ENCODE data around the gene ARHGAP24.
A peak's percentile ranks its signal among the peaks of the same experiment; 100 is the strongest.

ARHGAP24 gene

GRCh38 chr4:85760511-85760910, 285.6 kb downstream of the ARHGAP24 start:
- CTCF ChIA-PET = interaction anchor here (0.6 to 1.7 kb wide), 2 partner anchors 13 to 93 kb away, joined by 3 to 4 read pairs; no protein-coding TSS in a partner anchor
- H3K27ac ChIP-seq (ENCODE audit: insufficient read depth in 1 of 2, low read depth in 1 of 2, low read length in 2 of 2, poor library complexity in 1 of 2, severe bottlenecking in 2 of 2) = no peak overlapping the region
- POLR2A ChIA-PET = no interaction called here
- H3K9me3 ChIP-seq (ENCODE audit: control extremely low read depth in 1 of 5, control insufficient read depth in 4 of 5, insufficient read depth in 2 of 5, low read depth in 1 of 5, low read length in 4 of 5) = no peaks in the 10 kb centered on the region
- H3K36me3 ChIP-seq (ENCODE audit: control insufficient read depth in 4 of 4, insufficient read depth in 4 of 4, low read length in 3 of 4) = no peaks in the 10 kb centered on the region
- H3K4me3 ChIP-seq (ENCODE audit: control insufficient read depth in 1 of 7, extremely low read depth in 1 of 7, insufficient read depth in 4 of 7, low read depth in 2 of 7, low read length in 6 of 7) = no peak overlapping the region
- H3K4me1 ChIP-seq (ENCODE audit: control extremely low read depth in 1 of 4, control insufficient read depth in 4 of 4, insufficient read depth in 4 of 4, low read length in 3 of 4) = peaks cover 0 to 6% (median 2%) of the 10 kb centered on the region in 4 experiments
- no peak for DNase-seq
- WGBS (ENCODE audit: insufficient coverage) = 100% methylated on average over 3 of the region's 4 CpGs
- H3K27me3 ChIP-seq (replicated peaks in 2 of 5; ENCODE audit: control insufficient read depth in 4 of 5, insufficient read depth in 5 of 5, low read length in 4 of 5) = no peaks in the 10 kb centered on the region

- 57% methylated on average over 2 of the region's 7 CpGs for WGBS (ENCODE audit: insufficient coverage)
- no peaks in the 10 kb centered on the region for H3K9me3 ChIP-seq (ENCODE audit: control extremely low read depth in 1 of 5, control insufficient read depth in 4 of 5, insufficient read depth in 2 of 5, low read depth in 1 of 5, low read length in 4 of 5)
- no peak overlapping the region for H3K4me3 ChIP-seq (ENCODE audit: control insufficient read depth in 1 of 7, extremely low read depth in 1 of 7, insufficient read depth in 4 of 7, low read depth in 2 of 7, low read length in 6 of 7)
Observed at GRCh38 chr4:85761803-85762528, 287.0 kb downstream of the ARHGAP24 start.

GRCh38 chr4:85762529-85762871, 287.6 kb downstream of the ARHGAP24 start:
- ChIA-PET CTCF (interaction anchor here (0.8 to 1.7 kb wide), 4 partner anchors 8 to 206 kb away, joined by 3 to 4 read pairs (median 4); no protein-coding TSS in a partner anchor), POLR2A (no interaction called here)
- Histone ChIP-seq H3K9me3 (ENCODE audit: control extremely low read depth in 1 of 5, control insufficient read depth in 4 of 5, insufficient read depth in 2 of 5, low read depth in 1 of 5, low read length in 4 of 5) (no peaks in the 10 kb centered on the region), H3K36me3 (ENCODE audit: control insufficient read depth in 4 of 4, insufficient read depth in 4 of 4, low read length in 3 of 4) (no peaks in the 10 kb centered on the region), H3K27ac (ENCODE audit: insufficient read depth in 1 of 2, low read depth in 1 of 2, low read length in 2 of 2, poor library complexity in 1 of 2, severe bottlenecking in 2 of 2) (no peak overlapping the region), H3K4me3 (ENCODE audit: control insufficient read depth in 1 of 7, extremely low read depth in 1 of 7, insufficient read depth in 4 of 7, low read depth in 2 of 7, low read length in 6 of 7) (no peak overlapping the region), H3K27me3 (replicated peaks in 2 of 5; ENCODE audit: control insufficient read depth in 4 of 5, insufficient read depth in 5 of 5, low read length in 4 of 5) (no peaks in the 10 kb centered on the region), H3K4me1 (ENCODE audit: control extremely low read depth in 1 of 4, control insufficient read depth in 4 of 4, insufficient read depth in 4 of 4, low read length in 3 of 4) (peaks cover 0 to 6% (median 2%) of the 10 kb centered on the region in 4 experiments)
- WGBS (ENCODE audit: insufficient coverage) = no CpG with 5 or more reads among the region's 2 CpGs
- peak in 1 of 3 donors; percentile 21 for DNase-seq

More at GRCh38 chr4:85761803-85762528, 287.0 kb downstream of the ARHGAP24 start:
- Histone ChIP-seq H3K4me1 (ENCODE audit: control extremely low read depth in 1 of 4, control insufficient read depth in 4 of 4, insufficient read depth in 4 of 4, low read length in 3 of 4) (peaks cover 0 to 6% (median 2%) of the 10 kb centered on the region in 4 experiments), H3K27me3 (replicated peaks in 2 of 5; ENCODE audit: control insufficient read depth in 4 of 5, insufficient read depth in 5 of 5, low read length in 4 of 5) (no peaks in the 10 kb centered on the region), H3K36me3 (ENCODE audit: control insufficient read depth in 4 of 4, insufficient read depth in 4 of 4, low read length in 3 of 4) (no peaks in the 10 kb centered on the region), H3K27ac (ENCODE audit: insufficient read depth in 1 of 2, low read depth in 1 of 2, low read length in 2 of 2, poor library complexity in 1 of 2, severe bottlenecking in 2 of 2) (no peak overlapping the region)
- CTCF ChIA-PET = interaction anchor here (0.8 to 1.7 kb wide), 6 partner anchors 9 to 282 kb away, joined by 3 to 4 read pairs (median 4); no protein-coding TSS in a partner anchor
- peak in 2 of 3 donors; percentile 9 to 34 for DNase-seq
- POLR2A ChIA-PET = no interaction called here

- DNase-seq = no peak
- peaks cover 0 to 6% (median 2%) of the 10 kb centered on the region in 4 experiments for H3K4me1 ChIP-seq (ENCODE audit: control extremely low read depth in 1 of 4, control insufficient read depth in 4 of 4, insufficient read depth in 4 of 4, low read length in 3 of 4)
- no peaks in the 10 kb centered on the region for H3K36me3 ChIP-seq (ENCODE audit: control insufficient read depth in 4 of 4, insufficient read depth in 4 of 4, low read length in 3 of 4)
- H3K9me3 ChIP-seq (ENCODE audit: control extremely low read depth in 1 of 5, control insufficient read depth in 4 of 5, insufficient read depth in 2 of 5, low read depth in 1 of 5, low read length in 4 of 5) = no peaks in the 10 kb centered on the region
- H3K27me3 ChIP-seq (replicated peaks in 2 of 5; ENCODE audit: control insufficient read depth in 4 of 5, insufficient read depth in 5 of 5, low read length in 4 of 5) = no peaks in the 10 kb centered on the region
- H3K27ac ChIP-seq (ENCODE audit: insufficient read depth in 1 of 2, low read depth in 1 of 2, low read length in 2 of 2, poor library complexity in 1 of 2, severe bottlenecking in 2 of 2) = no peak overlapping the region
- POLR2A ChIA-PET = no interaction called here
- 50% methylated on average over 2 of the region's 2 CpGs for WGBS (ENCODE audit: insufficient coverage)
- CTCF ChIA-PET = interaction anchor here (1.2 kb wide), 1 partner anchor 16 kb away, joined by 3 read pairs; no protein-coding TSS in a partner anchor
- no peak overlapping the region for H3K4me3 ChIP-seq (ENCODE audit: control insufficient read depth in 1 of 7, extremely low read depth in 1 of 7, insufficient read depth in 4 of 7, low read depth in 2 of 7, low read length in 6 of 7)
Observed at GRCh38 chr4:85763202-85763601, 288.3 kb downstream of the ARHGAP24 start.

GRCh38 chr4:85767649-85768048, 292.7 kb downstream of the ARHGAP24 start:
- WGBS (ENCODE audit: insufficient coverage) = 100% methylated on average over 1 of the region's 1 CpG
- H3K27me3 ChIP-seq (replicated peaks in 2 of 5; ENCODE audit: control insufficient read depth in 4 of 5, insufficient read depth in 5 of 5, low read length in 4 of 5) = no peaks in the 10 kb centered on the region
- CTCF ChIA-PET = no interaction called here
- H3K9me3 ChIP-seq (ENCODE audit: control extremely low read depth in 1 of 5, control insufficient read depth in 4 of 5, insufficient read depth in 2 of 5, low read depth in 1 of 5, low read length in 4 of 5) = no peaks in the 10 kb centered on the region
- no peak overlapping the region for H3K27ac ChIP-seq (ENCODE audit: insufficient read depth in 1 of 2, low read depth in 1 of 2, low read length in 2 of 2, poor library complexity in 1 of 2, severe bottlenecking in 2 of 2)
- H3K4me1 ChIP-seq (ENCODE audit: control extremely low read depth in 1 of 4, control insufficient read depth in 4 of 4, insufficient read depth in 4 of 4, low read length in 3 of 4) = no peaks in the 10 kb centered on the region
- POLR2A ChIA-PET = no interaction called here
- H3K4me3 ChIP-seq (ENCODE audit: control insufficient read depth in 1 of 7, extremely low read depth in 1 of 7, insufficient read depth in 4 of 7, low read depth in 2 of 7, low read length in 6 of 7) = no peak overlapping the region
- no peak for DNase-seq
- no peaks in the 10 kb centered on the region for H3K36me3 ChIP-seq (ENCODE audit: control insufficient read depth in 4 of 4, insufficient read depth in 4 of 4, low read length in 3 of 4)

- Histone ChIP-seq H3K9me3 (ENCODE audit: control extremely low read depth in 1 of 5, control insufficient read depth in 4 of 5, insufficient read depth in 2 of 5, low read depth in 1 of 5, low read length in 4 of 5) (no peaks in the 10 kb centered on the region), H3K4me1 (ENCODE audit: control extremely low read depth in 1 of 4, control insufficient read depth in 4 of 4, insufficient read depth in 4 of 4, low read length in 3 of 4) (no peaks in the 10 kb centered on the region), H3K27ac (ENCODE audit: insufficient read depth in 1 of 2, low read depth in 1 of 2, low read length in 2 of 2, poor library complexity in 1 of 2, severe bottlenecking in 2 of 2) (no peak overlapping the region), H3K36me3 (ENCODE audit: control insufficient read depth in 4 of 4, insufficient read depth in 4 of 4, low read length in 3 of 4) (no peaks in the 10 kb centered on the region), H3K27me3 (replicated peaks in 2 of 5; ENCODE audit: control insufficient read depth in 4 of 5, insufficient read depth in 5 of 5, low read length in 4 of 5) (no peaks in the 10 kb centered on the region), H3K4me3 (ENCODE audit: control insufficient read depth in 1 of 7, extremely low read depth in 1 of 7, insufficient read depth in 4 of 7, low read depth in 2 of 7, low read length in 6 of 7) (no peak overlapping the region)
- no CpG with 5 or more reads among the region's 2 CpGs for WGBS (ENCODE audit: insufficient coverage)
- ChIA-PET CTCF (no interaction called here), POLR2A (no interaction called here)
- DNase-seq = no peak
Observed at GRCh38 chr4:85769009-85769408, 294.1 kb downstream of the ARHGAP24 start.

GRCh38 chr4:85772470-85772869, 297.5 kb downstream of the ARHGAP24 start:
- Histone ChIP-seq H3K27ac (ENCODE audit: insufficient read depth in 1 of 2, low read depth in 1 of 2, low read length in 2 of 2, poor library complexity in 1 of 2, severe bottlenecking in 2 of 2) (no peak overlapping the region), H3K4me3 (ENCODE audit: control insufficient read depth in 1 of 7, extremely low read depth in 1 of 7, insufficient read depth in 4 of 7, low read depth in 2 of 7, low read length in 6 of 7) (no peak overlapping the region), H3K4me1 (ENCODE audit: control extremely low read depth in 1 of 4, control insufficient read depth in 4 of 4, insufficient read depth in 4 of 4, low read length in 3 of 4) (no peaks in the 10 kb centered on the region), H3K9me3 (ENCODE audit: control extremely low read depth in 1 of 5, control insufficient read depth in 4 of 5, insufficient read depth in 2 of 5, low read depth in 1 of 5, low read length in 4 of 5) (no peaks in the 10 kb centered on the region), H3K27me3 (replicated peaks in 2 of 5; ENCODE audit: control insufficient read depth in 4 of 5, insufficient read depth in 5 of 5, low read length in 4 of 5) (no peaks in the 10 kb centered on the region), H3K36me3 (ENCODE audit: control insufficient read depth in 4 of 4, insufficient read depth in 4 of 4, low read length in 3 of 4) (no peaks in the 10 kb centered on the region)
- WGBS (ENCODE audit: insufficient coverage) = 100% methylated on average over 1 of the region's 1 CpG
- POLR2A ChIA-PET = no interaction called here
- CTCF ChIA-PET = interaction anchor here (1.0 kb wide), 1 partner anchor 16 kb away, joined by 5 read pairs; no protein-coding TSS in a partner anchor
- no peak for DNase-seq

All from common myeloid progenitor, CD34-positive (primary cell).